NCI-H2081 treated with DMSO at 0.1 percent for 48 hours (cell line): ENCODE measurements around the gene LYZ.

ENCODE experiments used
- DNase-seq: peaks from one replicate; lab custom pipeline; 2025; lab: John Stamatoyannopoulos, UW

Gene LYZ

DNA sequence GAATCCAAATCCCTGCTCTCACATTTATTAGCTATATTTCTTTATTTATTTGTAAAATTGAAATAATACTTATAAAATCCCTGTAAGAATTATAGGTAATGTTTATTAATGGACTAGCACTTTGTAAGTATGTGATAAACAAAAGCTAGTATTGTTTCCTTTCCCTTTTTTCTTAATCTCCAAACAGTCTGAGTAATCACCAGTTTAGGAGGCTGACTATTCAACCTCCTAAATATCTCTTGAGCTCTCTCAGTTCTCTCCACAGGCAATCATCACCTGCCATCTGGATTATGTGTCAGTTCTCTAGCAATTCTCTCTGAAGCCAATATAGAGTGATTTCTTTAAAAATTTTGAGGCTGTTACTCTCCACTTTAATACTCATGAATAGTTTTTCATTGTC, 9.2 kb upstream of the LYZ start:
- no peak for DNase-seq

DNA sequence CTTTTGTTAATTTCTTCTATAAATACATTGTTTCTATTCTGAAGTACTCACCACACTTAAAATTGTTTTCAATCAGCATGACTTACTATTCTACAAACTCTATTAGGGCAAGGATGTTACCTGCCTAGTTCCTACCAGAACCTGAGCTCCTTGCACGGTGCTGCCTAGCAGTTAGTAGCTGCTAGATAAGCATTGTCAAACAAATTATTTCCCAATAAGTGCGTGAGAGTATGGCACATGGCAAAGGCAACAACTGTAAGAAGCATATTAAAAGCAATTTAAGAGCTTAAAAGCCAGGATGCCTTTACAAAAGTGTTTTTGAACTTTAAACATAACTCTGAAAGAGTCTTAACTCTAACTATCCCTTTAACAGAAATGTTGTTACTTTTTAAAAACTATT, 8.2 kb upstream of the LYZ start:
- DNase-seq, result no peak

- no peak for DNase-seq
Observed at GRCh38 chr12:69341328-69341727, 6.9 kb upstream of the LYZ start.

- DNase-seq, result no peak
Observed at GRCh38 chr12:69342421-69342820, 5.8 kb upstream of the LYZ start.

DNA sequence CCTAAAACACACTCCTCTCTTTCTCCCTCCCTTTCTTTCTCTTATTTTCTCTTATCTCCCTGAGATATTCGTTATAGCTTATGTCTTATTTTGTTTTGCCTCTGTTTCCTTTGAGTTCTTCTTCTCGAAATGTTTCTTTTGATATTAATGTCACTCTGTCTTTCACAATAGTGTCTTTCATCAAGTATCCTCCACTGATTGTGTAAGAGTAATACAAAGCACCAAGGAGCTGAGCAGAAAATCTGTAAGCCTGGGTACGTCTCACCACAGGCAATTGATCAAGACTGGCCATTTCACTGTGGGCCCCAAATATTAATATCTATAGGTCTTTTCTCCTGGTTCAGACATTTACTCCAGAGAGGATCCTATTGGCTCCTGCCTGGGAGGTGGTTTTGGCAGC, 4.8 kb upstream of the LYZ start:
- no peak for DNase-seq

DNA sequence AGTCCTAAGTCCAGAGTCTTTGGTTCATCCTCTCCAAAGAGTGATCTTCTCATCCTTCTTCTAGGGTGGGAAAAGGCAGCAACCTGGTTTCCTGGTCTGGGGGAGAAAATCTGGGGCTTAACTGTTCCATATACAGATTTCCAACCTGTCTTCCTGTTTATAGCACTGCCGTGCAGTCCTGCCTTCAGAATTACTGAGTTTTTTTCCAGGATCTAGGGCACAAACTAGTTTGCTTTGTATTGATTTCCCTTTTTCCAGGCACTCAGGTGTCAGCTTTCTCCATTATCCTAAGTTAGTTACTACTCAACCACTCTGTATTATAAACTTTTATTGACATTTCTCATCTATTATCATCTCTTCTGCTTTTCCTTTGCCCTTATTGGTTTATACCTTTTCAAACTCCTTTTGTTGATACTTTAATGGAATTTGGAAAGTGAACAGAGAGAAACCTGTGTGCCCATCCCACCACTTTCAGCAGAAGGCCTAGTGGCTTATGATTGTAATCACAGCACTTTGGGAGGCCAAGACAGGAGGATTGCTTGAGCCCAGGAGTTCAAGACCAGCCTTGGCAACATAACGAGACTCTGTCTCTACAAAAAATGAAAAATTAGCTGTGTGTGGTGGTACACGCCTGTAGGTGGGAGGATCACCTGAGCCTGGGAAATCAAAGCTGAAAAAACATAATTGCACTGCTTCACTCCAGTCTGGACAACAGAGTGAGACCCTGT, 4.1 kb upstream of the LYZ start:
- no peak for DNase-seq

- DNase-seq, result no peak
Observed at GRCh38 chr12:69345077-69345476, 3.1 kb upstream of the LYZ start.

- DNase-seq, result no peak
Observed at GRCh38 chr12:69345742-69346141, 2.4 kb upstream of the LYZ start.

- DNase-seq, result no peak
Observed at GRCh38 chr12:69350002-69350626, 1.9 kb downstream of the LYZ start.

- DNase-seq, result no peak
Observed at GRCh38 chr12:69350777-69351176, 2.6 kb downstream of the LYZ start.

DNA sequence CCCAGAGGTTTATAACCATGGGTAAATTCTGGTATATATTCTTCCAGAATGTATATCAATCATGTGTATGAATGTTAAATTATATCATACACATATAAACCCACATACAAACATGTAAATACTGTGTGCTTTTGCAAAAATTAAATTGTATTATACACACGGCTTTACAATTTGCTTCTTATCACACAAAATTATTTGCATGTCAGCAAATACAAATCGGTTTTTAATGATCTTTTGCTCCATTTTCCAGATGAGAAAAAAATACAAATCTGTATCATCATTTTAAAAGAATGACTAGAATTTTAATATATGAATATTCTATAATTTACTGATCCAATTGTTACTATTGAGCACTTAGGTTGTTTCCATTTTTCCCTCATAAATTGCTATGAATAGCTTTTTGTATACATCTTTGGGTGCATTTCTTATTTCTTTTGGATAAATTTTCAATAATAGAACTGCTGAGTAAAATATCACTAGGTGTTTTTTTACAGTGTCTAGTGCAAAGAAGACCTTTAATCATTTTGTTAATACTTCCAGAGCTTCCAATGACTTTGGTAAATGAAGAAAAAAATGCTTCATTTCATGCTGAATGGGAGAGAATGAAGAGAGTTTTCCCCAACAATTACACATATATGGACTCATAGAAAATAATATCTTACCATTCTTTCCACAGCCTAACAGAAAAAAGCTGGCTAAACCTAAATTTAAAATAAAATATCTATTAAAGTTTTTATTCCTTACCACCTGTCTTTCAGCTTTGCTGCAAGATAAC, 3.5 kb downstream of the LYZ start:
- no peak for DNase-seq

DNA sequence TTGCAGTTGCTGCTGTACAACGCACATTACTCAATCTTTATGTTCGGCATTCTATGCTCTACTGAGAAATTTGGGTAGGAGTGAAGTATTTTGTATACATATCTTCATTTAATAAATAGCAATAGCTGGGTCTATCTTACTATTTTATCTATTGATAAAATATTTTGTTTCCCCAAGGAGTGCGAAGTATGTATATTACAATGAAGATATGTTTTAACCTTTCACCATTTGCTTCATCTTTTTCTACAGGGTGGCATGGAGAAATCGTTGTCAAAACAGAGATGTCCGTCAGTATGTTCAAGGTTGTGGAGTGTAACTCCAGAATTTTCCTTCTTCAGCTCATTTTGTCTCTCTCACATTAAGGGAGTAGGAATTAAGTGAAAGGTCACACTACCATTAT, 4.7 kb downstream of the LYZ start:
- no peak for DNase-seq

GRCh38 chr12:69354172-69354555, 6.0 kb downstream of the LYZ start:
- no peak for DNase-seq

GRCh38 chr12:69354556-69355187, 6.5 kb downstream of the LYZ start:
- no peak for DNase-seq

- DNase-seq, result no peak
Observed at GRCh38 chr12:69355363-69356028, 7.3 kb downstream of the LYZ start.

DNA sequence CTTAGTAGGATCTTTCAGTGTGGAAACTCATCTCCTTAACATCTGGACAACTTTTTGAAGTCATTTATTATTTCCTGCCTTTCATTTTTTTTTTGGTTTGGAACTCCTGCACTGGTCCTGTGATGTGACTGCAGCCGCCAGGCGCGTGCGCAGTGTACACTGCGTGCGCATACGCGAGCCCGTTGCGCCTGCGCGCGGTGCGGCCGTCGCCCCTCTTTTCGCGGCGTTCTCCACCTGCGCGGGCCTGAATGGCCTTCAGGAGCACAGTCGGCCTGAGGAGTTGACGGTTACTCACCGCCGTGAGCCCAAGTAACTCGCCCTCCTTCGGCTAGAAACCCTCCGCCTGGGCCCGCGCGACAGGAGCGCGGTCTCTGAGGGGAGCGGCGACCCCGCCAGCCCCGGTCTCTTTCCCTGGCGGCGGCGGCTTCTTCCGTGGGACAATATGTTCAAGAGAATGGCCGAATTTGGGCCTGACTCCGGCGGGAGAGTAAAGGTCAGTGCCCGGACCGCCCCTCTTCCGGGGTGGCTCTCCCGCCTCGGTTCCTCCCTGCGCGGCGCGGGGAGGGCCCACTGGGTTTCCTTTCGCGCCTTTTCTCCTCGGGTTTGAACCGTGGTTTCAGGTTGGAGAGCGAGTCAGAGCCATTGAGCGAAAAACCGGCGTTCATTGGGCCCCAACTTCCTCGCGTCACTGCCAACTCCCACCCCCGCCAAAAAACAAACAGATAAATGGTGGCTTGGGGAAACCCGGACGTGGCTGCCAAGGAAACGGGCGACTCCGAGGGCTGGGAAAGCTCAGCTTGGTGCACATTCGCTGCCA, 11.6 kb downstream of the LYZ start, which contains the start of gene YEATS4:
Gene YEATS4, plus strand, starts transcription at position 213 of the 817 bp plus-strand sequence. Its CDS starts 230 bp downstream, at position 443.
- DNase-seq, result peak; percentile 95

GRCh38 chr12:69360348-69360672, 12.1 kb downstream of the LYZ start:
- no peak for DNase-seq

- DNase-seq, result no peak
Observed at GRCh38 chr12:69366796-69367195, 18.6 kb downstream of the LYZ start.

DNA sequence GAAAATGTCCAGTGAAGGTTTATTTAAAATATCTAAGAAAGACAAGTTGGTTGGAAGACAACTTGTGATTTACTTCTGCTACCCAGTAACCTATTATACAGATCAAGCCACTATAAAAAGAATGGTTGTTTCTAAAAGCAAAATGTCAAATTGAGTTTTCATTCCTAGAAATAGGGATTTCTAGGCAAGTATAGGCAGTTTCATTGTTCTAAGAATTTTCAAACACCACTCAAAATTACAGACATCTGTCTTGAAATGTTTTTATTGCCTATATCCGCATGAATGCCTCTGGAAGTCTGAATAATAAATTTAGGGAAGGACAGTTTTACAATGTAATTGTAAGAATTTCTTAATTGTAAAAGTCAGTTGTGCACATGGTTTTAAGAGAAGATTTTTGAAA, 20.0 kb downstream of the LYZ start:
- DNase-seq, result no peak

GRCh38 chr12:69383074-69383473, 34.9 kb downstream of the LYZ start:
- DNase-seq, result no peak

DNA sequence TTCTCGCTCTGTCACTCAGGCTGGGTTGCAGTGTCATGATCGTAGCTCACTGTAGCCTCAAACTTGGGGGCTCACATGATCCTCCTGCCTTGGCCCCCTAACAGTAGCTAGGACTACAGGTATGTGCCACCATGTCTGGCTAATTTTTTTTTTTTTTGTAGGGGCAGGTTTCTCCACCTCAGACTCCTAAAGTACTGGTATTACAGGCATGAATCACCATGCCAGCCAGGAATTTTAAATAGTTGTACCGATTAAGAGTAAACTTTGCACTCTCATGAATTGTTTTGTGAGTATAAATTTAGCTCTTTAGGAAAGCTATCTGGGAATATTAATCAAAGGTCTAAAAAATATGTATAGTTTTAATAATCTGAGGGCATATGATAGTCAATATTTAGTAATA, 36.9 kb downstream of the LYZ start:
- DNase-seq, result no peak
